A673 (cell line): ENCODE data around the gene DENND11.

Experiments
- CTCF ChIP-seq: fragments of 300-800, 200-600 bp; sonication (generic); conservative IDR thresholded peaks from 2 replicates; pipeline ENCODE4 v1.5.1; 2017; ENCODE audit warnings: low read depth, mild to moderate bottlenecking, antibody characterized with exemption, low read length, moderate library complexity, mixed read lengths
- EZH2 ChIP-seq: fragments of 200-600 bp; sonication (generic); IDR thresholded peaks from 2 replicates; pipeline ENCODE4 v1.6.1; 2017; ENCODE audit warnings: borderline replicate concordance, low read depth, mild to moderate bottlenecking, mixed read lengths, antibody characterized with exemption, low read length; ENCODE audit not compliant: poor library complexity, severe bottlenecking

- TF ChIP-seq CTCF (no peak), EZH2 (no peak)
These were observed 27.7 kb downstream of the DENND11 start for GRCh38 chr7:141674171-141674671.
